Pons (tissue), 1 donor: ENCODE measurements around the gene SLC18B1.
A peak's percentile ranks its signal among the peaks of the same experiment; 100 is the strongest.
"Not testable (repeated sequence)": the region's sequence is repeated elsewhere in the genome, so short reads cannot be mapped to it uniquely, and the experiment has no call there.

ENCODE experiments used
- DNase-seq: peaks from one replicate; pipeline ENCODE4 v3.0.0-alpha.2; 2016; ENCODE audit warnings: low spot score

Gene SLC18B1

DNA sequence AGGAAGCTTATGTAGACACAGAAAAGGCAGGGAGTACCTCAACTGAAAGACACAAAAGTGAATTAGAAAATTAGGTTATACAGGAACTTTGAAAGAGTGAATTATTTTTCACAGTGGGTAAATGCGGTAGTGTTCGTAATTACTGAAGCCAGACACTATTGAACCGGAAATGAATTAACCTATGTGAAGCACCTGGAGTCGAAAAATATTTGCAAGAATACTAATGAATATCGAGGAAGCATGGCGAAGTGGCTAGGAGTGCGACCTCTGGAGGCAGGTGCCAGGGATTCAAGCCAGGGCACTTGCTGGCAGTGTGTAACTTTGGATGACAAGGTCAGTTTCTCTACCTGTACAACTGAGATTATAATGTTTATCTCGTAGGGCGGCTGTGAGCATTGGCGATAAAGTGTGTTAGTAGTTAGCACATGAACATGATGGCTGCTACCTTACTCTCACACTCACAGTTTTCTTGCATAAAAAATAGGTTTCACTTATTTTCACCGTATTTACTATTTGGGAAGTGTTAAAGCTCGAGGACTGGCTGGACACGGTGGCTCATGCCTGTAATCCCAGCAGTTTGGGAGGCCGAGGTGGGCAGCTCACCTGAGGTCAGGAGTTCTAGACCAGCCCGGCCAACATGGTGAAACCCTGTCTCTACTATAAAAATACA, 567 bp upstream of the SLC18B1 start:
- peak; percentile 71 for DNase-seq

DNA sequence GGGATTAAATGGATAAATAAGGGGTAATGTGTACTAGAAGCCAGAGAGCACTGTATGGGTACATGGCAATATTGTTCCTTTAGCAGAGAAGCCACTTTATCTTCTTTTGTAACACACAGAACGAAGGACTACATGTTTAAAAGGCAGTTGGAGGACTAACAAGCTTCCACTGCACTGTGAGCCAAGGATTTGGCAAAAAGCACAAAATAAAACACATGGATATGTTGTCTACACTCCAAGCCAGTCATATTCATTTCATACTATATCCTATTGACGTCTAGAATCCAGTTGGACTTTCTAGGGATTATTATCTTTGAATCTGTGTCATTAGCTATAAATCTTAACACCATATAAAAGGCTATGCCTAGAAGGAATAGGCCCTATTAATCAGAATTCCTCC, 3.0 kb downstream of the SLC18B1 start:
- no peak for DNase-seq

DNA sequence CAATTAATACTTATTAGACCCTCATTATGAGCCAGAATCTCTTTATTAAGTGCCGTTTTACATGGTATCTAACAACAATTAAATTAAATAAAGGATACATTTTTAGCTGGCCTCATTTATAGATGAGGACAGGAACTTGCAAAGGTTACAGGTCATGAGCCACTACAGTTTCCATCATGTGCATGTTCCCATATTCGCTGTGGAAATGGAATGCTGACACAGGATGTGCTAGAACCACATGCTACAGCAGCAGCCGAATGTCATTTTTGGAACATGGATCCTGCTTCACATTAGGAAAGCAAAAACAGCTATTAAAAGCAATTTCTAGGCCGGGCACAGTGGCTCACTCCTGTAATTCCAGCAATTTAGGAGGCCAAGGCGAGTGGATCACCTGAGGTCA, 5.9 kb downstream of the SLC18B1 start:
- DNase-seq = no peak

DNA sequence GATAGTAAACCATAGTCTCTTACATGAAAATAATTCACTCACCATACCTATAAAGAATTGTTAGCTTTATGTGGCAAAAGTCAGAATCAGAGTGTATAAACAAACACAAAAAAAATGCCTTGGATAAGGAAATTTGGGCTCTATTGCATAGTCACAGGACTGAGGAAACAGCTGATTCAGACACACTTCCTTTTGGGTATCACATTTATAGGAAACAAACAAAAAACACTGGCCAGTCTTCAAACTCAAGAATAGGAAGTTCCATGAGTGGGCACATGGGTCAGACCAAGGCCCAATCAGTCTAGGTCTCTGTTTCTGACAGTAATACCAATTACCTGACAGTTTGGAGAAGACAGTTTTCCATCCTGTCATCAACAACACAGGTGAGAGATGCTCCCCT, 8.0 kb downstream of the SLC18B1 start:
- DNase-seq = peak; percentile 65

DNA sequence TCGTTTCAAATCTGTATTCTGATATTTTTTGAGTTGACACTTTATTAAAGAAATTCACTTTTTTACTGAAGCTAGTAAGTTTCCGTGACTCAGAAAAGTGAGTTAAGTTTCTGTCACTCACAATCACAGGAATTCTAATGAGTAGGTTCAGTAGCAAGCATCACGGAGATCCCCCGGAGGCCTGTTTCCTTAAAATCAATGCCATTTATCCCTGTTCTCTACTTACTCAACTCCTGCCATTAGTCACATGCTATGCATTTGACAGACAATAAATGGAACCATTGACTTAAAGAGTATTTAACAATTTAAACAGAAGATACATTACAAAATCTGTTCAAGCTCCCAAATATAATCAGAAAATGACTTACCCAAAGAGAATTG, 9.1 kb downstream of the SLC18B1 start:
- no peak for DNase-seq

DNA sequence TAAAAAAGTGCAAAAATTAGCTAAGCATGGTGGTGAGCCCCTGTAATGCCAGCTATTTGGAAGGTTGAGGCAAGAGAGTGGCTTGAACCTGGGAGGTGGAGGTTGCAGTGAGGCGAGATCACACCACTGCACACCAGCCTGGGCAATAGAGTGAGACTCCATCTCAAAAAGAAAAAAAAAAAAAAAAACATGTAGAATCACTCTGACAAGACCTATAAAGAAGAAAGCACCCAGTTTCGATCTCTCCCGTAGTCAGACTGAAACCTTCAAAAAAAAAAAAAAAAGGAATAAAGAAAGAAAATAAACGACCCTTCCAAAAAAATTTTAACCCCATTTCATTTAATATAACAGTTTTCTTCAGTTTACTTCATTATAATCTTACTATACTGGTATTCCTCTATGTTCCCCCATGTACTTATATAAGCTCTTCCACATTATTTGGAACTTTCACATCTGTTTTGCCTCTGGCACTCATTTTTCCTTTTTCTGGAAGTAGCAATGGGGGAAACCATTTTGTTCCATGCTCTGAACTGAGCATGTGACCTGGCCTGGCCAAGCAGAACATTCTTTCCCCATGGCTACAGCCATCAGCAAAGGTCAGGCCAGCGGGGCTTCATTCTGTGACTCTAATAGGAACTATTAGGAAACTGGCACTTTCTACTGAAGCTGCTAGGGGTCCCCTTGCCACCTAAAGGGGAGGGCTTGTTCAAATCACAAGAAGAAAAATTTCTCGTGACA, 9.6 kb downstream of the SLC18B1 start:
- no peak for DNase-seq

GRCh38 chr6:132785936-132786335, 12.5 kb downstream of the SLC18B1 start:
- DNase-seq = no peak

GRCh38 chr6:132780770-132781371, 17.6 kb downstream of the SLC18B1 start:
- no peak for DNase-seq

- DNase-seq = not testable (repeated sequence)
These were observed 20.6 kb downstream of the SLC18B1 start for GRCh38 chr6:132777881-132778280.

DNA sequence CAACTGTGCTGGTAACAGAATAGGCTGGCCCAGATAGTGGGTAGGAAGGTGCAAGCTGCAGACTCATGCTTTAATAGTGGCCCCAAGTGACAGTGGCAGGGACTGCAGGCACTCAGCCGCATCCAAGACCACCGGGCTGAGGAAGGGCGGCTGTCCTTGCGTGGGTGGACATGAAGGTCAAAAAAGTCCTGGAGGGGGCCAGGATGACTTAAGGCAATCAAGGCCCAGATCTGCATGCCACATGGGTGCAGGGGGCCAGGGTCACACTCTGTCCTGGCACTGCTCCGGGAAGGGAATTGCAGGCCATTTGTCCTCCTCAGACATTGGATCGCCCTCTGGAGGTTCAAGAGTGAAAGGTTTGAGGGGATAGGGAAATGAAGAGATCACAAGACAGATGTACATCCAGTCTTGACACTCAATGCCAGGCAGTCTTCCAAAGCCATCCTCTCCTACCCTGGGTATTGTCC, 30.4 kb downstream of the SLC18B1 start:
- DNase-seq = peak; percentile 48

GRCh38 chr6:132765560-132765959, 32.9 kb downstream of the SLC18B1 start:
- DNase-seq = no peak

- peak; percentile 17 for DNase-seq
These were observed 34.1 kb downstream of the SLC18B1 start for GRCh38 chr6:132764370-132764769.

DNA sequence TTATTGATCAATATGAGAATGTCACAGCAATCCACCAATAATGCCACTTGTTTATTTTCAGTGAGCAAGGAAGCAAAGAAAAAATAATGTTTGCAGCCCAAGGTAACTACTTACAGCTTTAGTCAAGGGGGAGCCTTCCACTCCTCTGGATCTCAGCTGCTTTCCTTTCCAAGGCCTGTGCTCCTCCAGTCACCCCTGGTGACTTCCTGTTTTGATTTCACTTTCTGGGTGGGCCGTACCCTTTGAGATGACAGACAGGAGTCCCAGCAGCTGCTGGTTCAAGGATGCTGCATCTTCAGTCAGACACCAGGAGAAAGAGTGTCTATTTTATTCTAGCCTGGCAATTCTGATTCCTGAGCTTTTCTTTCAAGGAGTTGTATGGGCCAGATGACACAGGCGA, 35.2 kb downstream of the SLC18B1 start:
- peak; percentile 30 for DNase-seq

- DNase-seq = no peak
These were observed 38.2 kb downstream of the SLC18B1 start for GRCh38 chr6:132760256-132760655.

- DNase-seq = no peak
These were observed 39.7 kb downstream of the SLC18B1 start for GRCh38 chr6:132758689-132759088.

- DNase-seq = no peak
These were observed 46.2 kb downstream of the SLC18B1 start for GRCh38 chr6:132752255-132752654.

- no peak for DNase-seq
These were observed 46.6 kb downstream of the SLC18B1 start for GRCh38 chr6:132751828-132752227.

GRCh38 chr6:132751306-132751705, 47.1 kb downstream of the SLC18B1 start:
- DNase-seq = no peak

DNA sequence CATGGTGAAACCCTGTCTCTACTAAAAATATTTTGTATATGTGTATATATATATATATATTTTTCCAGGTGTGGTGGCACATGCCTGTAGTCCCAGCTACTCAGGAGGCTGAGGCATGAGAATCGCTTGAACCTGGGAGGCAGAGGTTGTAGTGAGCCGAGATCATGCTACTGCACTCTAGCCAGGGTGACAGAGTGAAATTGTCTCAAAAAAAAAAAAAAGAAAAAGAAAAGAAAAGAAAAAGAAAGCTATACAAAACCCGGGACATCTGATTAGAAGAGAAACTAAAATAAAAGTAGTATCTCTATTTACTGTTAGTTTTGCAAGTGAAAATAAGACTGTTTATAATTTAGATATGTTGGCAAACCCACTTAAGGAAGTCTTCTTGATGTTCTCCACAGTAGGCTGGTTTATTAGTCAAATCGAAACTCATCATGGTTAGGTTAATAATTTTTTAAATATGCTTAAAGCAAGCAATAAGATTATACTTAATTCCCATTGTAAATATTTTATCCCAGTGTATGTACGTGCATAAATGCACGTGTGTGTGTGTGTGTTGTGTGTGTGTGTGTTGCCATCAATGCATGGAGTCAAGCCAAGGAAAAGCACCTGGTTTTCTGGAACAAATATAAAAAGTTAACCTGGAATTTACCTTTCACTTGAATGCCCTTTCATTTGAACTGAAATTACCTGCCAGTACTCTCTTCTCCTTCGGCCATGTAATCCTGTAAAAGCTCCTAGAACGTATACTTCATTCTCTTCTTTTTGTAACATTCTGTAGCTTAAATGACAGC, 47.8 kb downstream of the SLC18B1 start:
- no peak for DNase-seq

DNA sequence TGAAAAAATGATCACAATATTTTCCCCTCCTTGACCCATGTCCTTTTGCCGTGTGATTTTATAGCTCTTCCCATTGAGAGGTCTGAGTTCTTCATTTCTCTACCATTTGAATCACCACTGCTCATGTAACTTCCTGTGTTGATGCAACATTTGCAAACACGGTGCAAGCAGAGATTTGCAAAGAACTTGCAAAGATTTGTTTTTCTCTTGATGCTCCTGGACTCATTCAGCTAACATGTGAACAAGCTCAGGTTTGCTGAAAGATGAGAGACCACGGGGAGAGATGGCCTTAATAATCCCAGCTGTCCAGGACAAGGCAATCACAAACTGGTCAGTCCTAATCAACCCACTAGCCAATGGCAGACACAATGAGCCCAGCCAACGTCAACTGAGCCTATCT, 49.3 kb downstream of the SLC18B1 start:
- DNase-seq = peak; percentile 32

DNA sequence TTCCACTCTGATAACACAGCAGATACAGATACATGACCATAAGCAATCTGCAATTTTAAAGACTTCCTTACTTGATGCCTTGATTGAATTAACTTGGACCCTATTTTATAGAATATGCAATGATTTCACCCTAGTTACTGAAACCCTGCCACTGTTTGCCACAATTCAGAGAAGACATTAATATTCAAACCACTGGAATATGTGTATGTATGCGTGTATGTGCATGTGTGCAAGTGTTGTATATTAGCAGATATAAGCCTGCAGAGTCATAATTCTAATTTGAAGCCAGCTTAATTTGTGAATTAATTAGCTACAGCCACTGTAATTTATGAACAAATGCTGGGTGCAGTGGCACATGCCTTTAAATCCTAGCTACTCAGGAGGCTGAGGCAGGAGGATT, 50.0 kb downstream of the SLC18B1 start:
- no peak for DNase-seq

GRCh38 chr6:132746048-132746447, 52.4 kb downstream of the SLC18B1 start:
- DNase-seq = no peak
